ENCODE results near the gene RBSN.
"Not testable (repeated sequence)": the region's sequence is repeated elsewhere in the genome, so short reads cannot be mapped to it uniquely, and the experiment has no call there.

The RBSN gene

DNA sequence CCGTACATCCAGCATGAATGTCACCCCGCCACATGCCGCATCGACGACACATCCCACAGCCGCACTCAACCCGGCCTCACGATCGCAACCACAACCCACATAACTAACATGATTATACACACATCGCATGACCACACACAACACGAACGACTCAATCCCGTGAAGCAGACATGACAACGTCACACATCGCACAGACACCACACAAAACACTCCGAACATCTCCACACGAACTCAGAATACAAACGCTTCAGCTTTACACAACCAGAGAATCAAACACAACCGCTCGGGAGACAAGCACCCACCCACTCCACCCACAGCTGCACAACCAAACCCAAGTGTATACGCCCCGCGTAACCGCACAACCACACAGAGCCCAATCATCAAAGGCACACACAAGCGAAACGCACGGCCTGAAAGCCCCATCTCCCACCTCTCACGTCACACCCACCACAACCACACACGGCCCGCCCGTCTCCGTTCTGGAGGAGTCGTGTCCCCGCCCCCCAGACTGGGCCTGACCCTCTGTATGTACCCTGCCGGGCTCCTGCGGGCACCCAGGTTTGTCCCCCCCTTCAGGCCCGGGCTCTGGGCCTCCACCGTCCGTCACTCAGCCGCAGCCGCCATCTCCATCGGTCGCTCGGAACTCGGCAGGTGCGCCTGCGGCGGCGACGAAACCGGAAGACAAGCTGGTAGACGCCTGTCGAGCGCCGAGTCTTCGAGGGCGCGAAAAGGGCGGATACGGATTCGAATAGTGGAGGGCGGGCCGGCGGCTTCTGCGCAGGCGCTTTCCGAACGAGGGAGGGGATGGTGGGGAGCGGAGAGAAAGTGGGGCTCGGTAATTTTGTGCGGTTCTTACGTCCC lies at the start of gene RBSN:
Gene RBSN, minus strand, starts transcription at position 646 of the 861 bp plus-strand sequence. CDS start 3,028 bp downstream, outside the sequence.
- H3K27ac Mint-ChIP-seq: peak within 1 kb of the TSS; percentile 99
- no peaks in the 10 kb centered on the region for H3K9me3 Mint-ChIP-seq (ENCODE audit: low read depth)
- peaks cover 28% of the 10 kb centered on the region for H3K4me1 Mint-ChIP-seq (ENCODE audit: low read depth)
- peaks cover 6% of the 10 kb centered on the region for H3K36me3 Mint-ChIP-seq
- H3K27me3 Mint-ChIP-seq: peaks cover 2% of the 10 kb centered on the region
- H3K4me3 Mint-ChIP-seq: peak within 1 kb of the TSS; percentile 97

DNA sequence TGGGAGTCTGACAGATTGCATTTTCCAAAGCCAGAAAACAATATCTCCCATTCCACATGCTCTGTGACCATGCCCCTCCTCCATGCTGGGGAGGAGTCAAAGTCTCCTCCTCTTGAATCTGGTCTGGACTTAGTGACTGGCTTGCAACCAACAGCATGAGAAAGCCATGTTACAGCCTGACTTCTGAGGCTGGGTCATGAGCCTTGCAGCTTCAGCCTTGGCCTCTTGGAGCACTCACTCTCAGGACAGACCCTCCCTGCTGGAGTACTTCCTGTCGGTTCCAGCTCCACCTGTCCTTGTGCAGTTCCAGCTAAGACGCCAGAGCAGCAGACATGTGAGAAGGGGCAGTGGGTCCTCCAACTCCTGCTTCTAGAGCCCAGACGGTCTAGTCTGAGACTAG lies 49.7 kb upstream of the RBSN start:
- Mint-ChIP-seq H3K27me3 (peaks cover 16% of the 10 kb centered on the region), H3K27ac (no peak overlapping the region), H3K4me1 (ENCODE audit: low read depth) (no peaks in the 10 kb centered on the region), H3K36me3 (no peaks in the 10 kb centered on the region), H3K9me3 (ENCODE audit: low read depth) (no peaks in the 10 kb centered on the region), H3K4me3 (no peak overlapping the region)

DNA sequence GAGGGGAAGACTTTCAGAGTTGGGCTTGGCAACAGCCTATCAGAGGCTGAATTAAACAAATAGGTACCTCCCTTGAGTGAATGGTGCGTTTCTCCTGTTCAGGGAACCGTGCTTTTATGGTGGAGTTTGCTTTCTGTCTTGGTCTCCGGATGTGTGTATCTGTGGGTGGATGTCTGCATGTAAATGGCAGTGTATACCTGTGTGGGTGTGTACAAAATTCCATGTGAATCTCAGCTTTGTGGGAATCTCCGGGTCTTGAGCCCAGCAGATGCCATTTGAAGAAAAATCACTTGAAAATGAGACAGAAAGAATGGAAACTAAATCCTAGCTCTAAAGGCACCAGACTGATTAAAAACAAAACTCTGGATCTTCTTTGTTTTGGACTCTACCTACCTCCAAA lies 37.9 kb upstream of the RBSN start:
- not testable (repeated sequence) for H3K4me1 Mint-ChIP-seq (ENCODE audit: low read depth); H3K9me3 Mint-ChIP-seq (ENCODE audit: low read depth); H3K27ac Mint-ChIP-seq; H3K36me3 Mint-ChIP-seq; H3K4me3 Mint-ChIP-seq
- H3K27me3 Mint-ChIP-seq: peaks cover 11% of the 10 kb centered on the region

DNA sequence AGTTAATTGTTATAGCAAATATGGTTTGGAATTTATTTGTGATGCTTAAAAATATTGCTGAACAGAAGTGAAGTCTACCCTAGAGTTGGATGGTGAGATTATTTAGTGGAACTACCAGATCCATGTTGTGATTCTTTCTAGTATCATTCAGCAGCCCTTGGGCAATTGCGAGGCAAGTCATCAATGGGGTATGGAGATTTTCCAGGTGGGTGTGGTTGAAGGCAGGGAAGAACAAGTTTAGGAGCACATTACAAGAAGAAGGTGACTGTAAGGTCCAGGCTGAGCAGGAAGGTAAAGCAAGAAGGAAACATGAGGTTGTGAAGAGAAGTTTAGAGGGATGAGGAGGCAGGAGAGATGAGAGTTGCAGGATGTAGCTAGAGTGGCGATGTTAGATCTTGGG lies 36.0 kb upstream of the RBSN start:
- H3K27ac Mint-ChIP-seq; H3K4me1 Mint-ChIP-seq (ENCODE audit: low read depth); H3K9me3 Mint-ChIP-seq (ENCODE audit: low read depth); H3K4me3 Mint-ChIP-seq; H3K36me3 Mint-ChIP-seq: not testable (repeated sequence)
- peaks cover 11% of the 10 kb centered on the region for H3K27me3 Mint-ChIP-seq

DNA sequence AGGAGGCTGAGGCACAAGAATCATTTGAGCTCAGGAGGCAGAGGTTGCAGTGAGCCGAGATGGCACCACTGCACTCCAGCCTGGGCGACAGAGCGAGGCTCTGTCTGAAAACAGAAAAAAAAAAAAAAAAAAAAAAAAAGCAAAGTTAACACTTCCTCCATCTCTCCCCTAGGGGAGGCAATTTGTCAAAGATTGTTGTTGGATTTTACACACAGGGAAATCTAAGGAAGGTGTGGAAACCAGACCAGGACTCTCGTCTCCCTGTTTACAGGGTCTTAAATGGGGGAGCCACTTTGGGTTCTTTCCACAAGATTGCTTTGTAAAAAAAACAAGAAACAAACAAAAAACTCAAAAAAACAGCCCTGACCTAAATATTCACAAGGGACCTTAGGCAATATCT lies 29.5 kb upstream of the RBSN start:
- not testable (repeated sequence) for H3K36me3 Mint-ChIP-seq; H3K4me3 Mint-ChIP-seq; H3K27ac Mint-ChIP-seq; H3K4me1 Mint-ChIP-seq (ENCODE audit: low read depth); H3K9me3 Mint-ChIP-seq (ENCODE audit: low read depth); H3K27me3 Mint-ChIP-seq

DNA sequence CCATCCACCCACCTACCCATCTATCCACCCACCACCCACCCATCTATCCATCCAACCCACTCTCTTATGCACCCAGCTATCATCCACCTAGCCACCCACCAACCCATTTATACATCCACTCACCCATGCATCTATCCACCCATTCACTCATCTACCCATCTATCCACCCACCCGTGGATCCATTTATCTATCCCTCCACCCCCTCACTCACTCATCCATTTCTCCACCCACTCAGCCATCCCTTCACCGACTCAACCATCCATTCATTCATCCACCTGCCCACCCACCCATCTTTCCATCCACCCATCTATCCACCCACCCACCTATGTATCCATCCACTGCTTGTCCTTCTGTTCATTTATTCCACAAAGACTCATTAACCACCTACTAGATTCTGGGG lies 28.0 kb upstream of the RBSN start:
- H3K4me3 Mint-ChIP-seq; H3K36me3 Mint-ChIP-seq; H3K4me1 Mint-ChIP-seq (ENCODE audit: low read depth); H3K27ac Mint-ChIP-seq; H3K9me3 Mint-ChIP-seq (ENCODE audit: low read depth); H3K27me3 Mint-ChIP-seq: not testable (repeated sequence)

DNA sequence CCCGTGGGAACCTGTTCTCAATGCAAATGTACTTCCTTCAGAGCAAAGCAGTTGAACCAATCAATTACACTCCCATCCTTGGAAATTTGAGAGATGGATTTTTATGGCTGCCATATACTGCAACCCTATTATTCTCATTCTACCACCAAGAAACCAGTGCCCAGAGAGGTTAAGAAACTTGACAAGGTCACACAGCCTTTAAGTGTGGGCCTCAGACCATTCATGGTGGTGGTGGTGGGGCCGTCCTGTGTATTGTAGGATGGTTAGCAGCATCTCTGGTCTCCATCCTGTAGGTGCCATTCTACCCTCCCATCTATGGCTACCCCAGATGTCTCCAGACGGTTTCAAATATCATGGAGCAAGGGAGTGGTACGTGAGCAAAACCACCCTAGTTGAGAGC lies 23.4 kb upstream of the RBSN start:
- Mint-ChIP-seq H3K4me3 (no peak overlapping the region), H3K36me3 (no peaks in the 10 kb centered on the region), H3K27me3 (no peaks in the 10 kb centered on the region), H3K4me1 (ENCODE audit: low read depth) (no peaks in the 10 kb centered on the region), H3K9me3 (ENCODE audit: low read depth) (no peaks in the 10 kb centered on the region), H3K27ac (no peak overlapping the region)

DNA sequence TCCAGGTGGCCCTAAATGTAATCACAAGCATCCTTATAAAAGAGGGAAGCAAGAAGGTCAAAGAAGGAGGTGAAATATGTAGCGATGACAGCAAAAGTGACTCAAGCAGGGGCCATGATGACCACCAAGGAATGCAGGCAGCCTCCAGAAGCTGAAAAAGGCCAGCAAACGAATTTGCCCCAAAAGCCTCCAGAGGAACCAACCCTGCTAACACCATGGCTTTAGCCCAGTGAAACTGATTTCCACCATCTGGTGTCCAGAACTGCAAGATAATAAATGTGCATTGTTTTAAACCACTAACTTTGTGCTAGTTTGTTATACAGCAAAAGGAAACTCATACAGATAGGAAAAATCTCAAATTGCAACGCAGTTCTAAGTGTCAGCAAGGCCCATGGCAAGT lies 23.0 kb upstream of the RBSN start:
- Mint-ChIP-seq H3K27ac (no peak overlapping the region), H3K9me3 (ENCODE audit: low read depth) (no peaks in the 10 kb centered on the region), H3K36me3 (no peaks in the 10 kb centered on the region), H3K27me3 (no peaks in the 10 kb centered on the region), H3K4me3 (no peak overlapping the region), H3K4me1 (ENCODE audit: low read depth) (no peaks in the 10 kb centered on the region)

DNA sequence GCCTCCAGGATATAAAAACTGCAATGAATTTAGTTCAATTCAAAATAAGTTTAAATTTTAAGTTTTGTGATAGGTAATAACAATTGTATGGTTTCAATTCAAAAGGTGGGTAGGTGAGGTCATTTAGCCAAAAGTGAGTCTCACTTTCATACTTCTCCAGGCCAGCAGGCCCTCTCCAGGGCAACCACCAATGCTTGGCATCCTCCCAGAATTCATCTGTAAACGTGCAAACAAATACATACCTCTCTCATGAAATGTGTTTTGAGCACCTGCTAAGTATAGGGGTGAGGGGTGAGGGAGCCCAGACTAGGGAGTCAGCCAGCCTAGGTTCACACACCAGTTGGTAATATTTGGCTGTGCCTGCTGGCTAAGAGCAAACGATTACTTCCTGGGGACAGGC lies 22.0 kb upstream of the RBSN start:
- Mint-ChIP-seq H3K27me3 (no peaks in the 10 kb centered on the region), H3K4me3 (no peak overlapping the region), H3K4me1 (ENCODE audit: low read depth) (no peaks in the 10 kb centered on the region), H3K9me3 (ENCODE audit: low read depth) (no peaks in the 10 kb centered on the region), H3K36me3 (no peaks in the 10 kb centered on the region), H3K27ac (no peak overlapping the region)

DNA sequence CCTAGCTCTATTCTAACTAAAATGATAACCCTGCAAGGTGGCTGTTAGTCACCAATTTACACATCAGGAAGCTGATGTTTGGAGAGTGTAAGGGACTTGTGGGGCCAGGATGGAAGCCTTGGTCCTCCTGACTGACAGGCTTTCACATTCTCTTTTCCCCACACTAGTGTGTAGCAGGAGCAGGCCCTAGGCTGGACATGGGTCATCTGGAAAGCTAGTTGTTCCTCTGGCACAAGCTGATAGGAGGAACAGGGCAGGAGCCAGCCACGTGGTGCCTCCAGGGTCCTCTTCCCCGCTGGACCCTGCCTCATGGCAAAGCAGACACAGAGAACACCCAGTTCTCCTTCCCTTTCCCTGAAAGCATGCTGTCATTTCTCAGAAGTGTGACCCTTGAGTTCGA lies 18.1 kb upstream of the RBSN start:
- no peaks in the 10 kb centered on the region for H3K9me3 Mint-ChIP-seq (ENCODE audit: low read depth)
- H3K27ac Mint-ChIP-seq: no peak overlapping the region
- no peaks in the 10 kb centered on the region for H3K36me3 Mint-ChIP-seq
- no peaks in the 10 kb centered on the region for H3K4me1 Mint-ChIP-seq (ENCODE audit: low read depth)
- no peaks in the 10 kb centered on the region for H3K27me3 Mint-ChIP-seq
- no peak overlapping the region for H3K4me3 Mint-ChIP-seq

DNA sequence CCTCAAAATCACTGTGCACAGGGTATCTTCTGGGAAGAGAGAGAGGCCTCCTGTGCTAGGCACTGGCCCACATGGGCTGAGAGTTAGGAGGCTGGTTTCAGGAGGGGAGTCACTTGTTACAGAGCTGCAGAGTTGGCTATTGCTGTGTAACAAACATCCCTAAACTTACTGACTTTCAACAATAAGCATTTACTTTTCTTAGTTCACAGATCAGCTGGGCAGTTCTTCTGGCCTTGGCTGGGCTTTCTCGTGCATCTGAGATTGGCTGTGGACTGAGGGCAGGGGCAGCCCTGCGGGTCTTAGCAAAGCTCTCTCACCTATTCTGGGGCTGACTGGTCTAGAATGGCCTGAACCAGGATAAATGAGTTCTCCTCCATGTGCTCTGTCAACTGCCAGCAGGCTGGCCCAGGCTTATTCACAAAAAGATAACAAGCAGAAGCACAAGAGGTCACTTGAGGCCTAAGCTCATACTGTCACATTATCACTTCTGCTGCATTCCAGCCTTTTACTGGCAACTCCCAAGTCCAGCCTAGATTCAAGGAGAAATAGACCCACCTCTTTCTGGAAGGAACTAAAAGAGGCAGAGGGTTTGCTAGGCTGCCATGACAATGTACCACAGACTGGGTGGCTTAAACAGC lies 17.2 kb upstream of the RBSN start:
- Mint-ChIP-seq H3K9me3 (ENCODE audit: low read depth) (no peaks in the 10 kb centered on the region), H3K4me3 (no peak overlapping the region), H3K36me3 (no peaks in the 10 kb centered on the region), H3K4me1 (ENCODE audit: low read depth) (no peaks in the 10 kb centered on the region), H3K27me3 (no peaks in the 10 kb centered on the region), H3K27ac (no peak overlapping the region)

DNA sequence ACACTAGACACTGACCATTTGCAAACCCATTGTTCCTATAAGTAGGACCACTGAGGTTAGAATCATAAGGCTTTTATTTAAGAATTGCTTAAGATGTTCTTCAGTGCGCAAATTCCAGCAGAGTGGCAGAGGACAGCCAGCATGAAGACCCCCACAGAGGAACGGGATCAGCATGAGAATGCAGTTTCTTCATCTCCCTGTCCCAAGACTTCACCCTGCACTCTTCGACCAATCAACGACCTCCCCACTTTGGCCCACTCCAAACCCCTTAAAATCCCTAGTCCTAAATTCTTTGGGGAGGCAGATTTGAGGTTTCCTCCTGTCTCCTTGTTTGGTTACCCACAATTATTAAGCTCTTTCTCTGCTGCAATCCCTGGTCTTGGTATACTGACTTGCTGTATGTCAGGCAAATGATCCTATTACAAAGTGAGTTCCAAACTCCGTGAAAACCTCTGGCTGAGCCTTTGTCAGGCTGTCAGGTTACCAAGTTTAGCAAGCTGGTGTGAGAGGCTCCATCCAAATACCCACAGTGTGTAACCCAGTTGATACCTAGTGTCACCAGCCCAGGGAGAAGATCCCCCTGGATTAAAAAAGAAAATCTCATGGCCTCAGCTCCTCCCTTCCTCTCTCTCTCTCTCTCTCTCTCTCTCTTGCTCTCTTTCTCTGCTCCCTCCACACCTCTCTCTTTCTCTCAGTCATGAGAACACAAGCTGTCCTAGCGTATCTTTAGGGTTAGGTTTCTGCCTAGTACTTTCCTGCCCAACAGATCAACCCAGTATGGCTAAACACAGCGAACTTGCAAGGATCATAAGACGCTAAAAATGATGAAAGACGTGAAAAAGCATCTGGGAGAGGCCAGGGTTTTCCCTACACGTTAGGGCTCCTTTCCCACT lies 15.8 kb upstream of the RBSN start:
- Mint-ChIP-seq H3K4me1 (ENCODE audit: low read depth) (no peaks in the 10 kb centered on the region), H3K9me3 (ENCODE audit: low read depth) (no peaks in the 10 kb centered on the region), H3K27me3 (no peaks in the 10 kb centered on the region), H3K4me3 (no peak overlapping the region), H3K36me3 (no peaks in the 10 kb centered on the region), H3K27ac (no peak overlapping the region)

DNA sequence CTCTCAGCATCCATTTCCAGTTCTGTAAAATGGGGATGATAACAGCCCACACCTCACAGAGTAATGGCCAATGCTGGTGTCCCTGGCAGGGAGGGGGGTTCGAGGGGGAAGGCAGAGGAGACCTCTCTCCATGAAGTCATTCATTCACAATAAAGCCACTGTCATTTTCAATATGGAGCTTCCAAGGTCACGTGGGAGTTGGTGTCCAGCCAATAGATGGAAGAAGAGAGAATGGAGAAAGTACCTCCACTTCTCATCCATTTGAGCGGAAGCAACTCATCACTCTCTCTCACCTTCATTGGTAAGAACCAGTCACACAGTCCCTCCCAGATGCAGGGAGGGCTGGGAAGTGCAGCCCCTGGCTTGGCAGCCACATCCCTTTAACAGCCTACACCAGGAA lies 14.9 kb upstream of the RBSN start:
- no peaks in the 10 kb centered on the region for H3K9me3 Mint-ChIP-seq (ENCODE audit: low read depth)
- no peaks in the 10 kb centered on the region for H3K4me1 Mint-ChIP-seq (ENCODE audit: low read depth)
- no peaks in the 10 kb centered on the region for H3K36me3 Mint-ChIP-seq
- no peak overlapping the region for H3K4me3 Mint-ChIP-seq
- no peak overlapping the region for H3K27ac Mint-ChIP-seq
- H3K27me3 Mint-ChIP-seq: no peaks in the 10 kb centered on the region

DNA sequence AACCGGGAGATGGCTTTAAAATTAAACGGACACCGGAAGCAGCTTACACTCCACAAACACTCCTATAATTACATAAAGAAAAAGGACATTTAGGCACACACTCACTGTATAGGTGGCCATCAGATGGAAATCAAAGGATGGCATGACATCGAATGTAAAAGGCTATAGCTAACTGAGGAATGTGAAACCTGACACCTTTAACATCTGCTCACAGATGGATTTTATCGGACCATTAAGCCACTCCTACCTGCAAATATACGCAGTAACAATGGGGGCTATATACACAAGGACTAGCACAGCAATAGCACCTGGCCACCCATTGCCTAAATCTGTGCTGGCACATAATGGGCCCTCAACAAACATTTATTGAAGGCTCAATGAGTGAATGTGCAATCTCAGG lies 14.5 kb upstream of the RBSN start:
- Mint-ChIP-seq H3K27me3 (no peaks in the 10 kb centered on the region), H3K9me3 (ENCODE audit: low read depth) (no peaks in the 10 kb centered on the region), H3K36me3 (no peaks in the 10 kb centered on the region), H3K4me3 (no peak overlapping the region), H3K4me1 (ENCODE audit: low read depth) (no peaks in the 10 kb centered on the region), H3K27ac (no peak overlapping the region)

DNA sequence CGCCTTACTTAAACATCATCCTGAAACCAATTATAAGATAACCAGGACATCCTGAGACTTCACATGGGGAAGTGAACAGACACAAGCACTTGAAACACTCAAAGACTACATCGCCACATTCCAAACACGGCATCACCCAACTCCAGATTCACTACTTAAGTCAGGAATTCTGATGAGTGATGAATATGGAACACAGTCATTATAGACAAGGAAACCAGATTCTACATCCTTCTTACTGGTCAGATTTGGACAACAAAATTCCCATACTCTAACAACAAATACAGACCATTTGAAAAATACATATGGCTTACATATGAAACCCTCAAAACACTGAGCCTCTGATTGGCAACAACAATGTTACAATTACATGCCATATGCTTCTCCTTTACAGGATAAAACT lies 13.1 kb upstream of the RBSN start:
- peaks cover 6% of the 10 kb centered on the region for H3K4me1 Mint-ChIP-seq (ENCODE audit: low read depth)
- H3K4me3 Mint-ChIP-seq: no peak overlapping the region
- peaks cover 4% of the 10 kb centered on the region for H3K27me3 Mint-ChIP-seq
- H3K36me3 Mint-ChIP-seq: no peaks in the 10 kb centered on the region
- H3K27ac Mint-ChIP-seq: no peak overlapping the region
- H3K9me3 Mint-ChIP-seq (ENCODE audit: low read depth): no peaks in the 10 kb centered on the region
